ENCODE results near the gene ARSA. TPM values are rescaled to one million over a fixed set of nuclear protein-coding genes. Genes with fewer than 3 reads are reported as not detected.

Gene ARSA
- total RNA-seq (2021): 10.3 and 11.0 TPM in 2 replicates
- long read RNA-seq, transcript ARSA-201 (8 exons, 2,050 nt): major isoform, 10 of 25 reads
- long read RNA-seq, partial matches to known transcripts: 1 of 25 reads
- long read RNA-seq, other reads (novel, unspliced or antisense): 9 of 25 reads

GRCh38 chr22:50627642-50628542, at the start of gene ARSA:
TSS of gene ARSA (minus strand) at chr22:50628152. CDS start at chr22:50627779, 373 bp downstream.
- no peaks in the 10 kb centered on the region for H3K79me2 ChIP-seq (ENCODE audit: insufficient read depth, low read length)
- H3K4me2 ChIP-seq (ENCODE audit: insufficient read depth, insufficient read length, low read length): peak within 1 kb of the TSS; percentile 81
- H2BK5ac ChIP-seq (ENCODE audit: insufficient read length, low read length): no peak within 1 kb of the TSS
- no peak within 1 kb of the TSS for H4K91ac ChIP-seq (ENCODE audit: insufficient read length, low read depth, low read length)
- peaks cover 4% of the 10 kb centered on the region; the same call in 1 of the 2 replicates for H3K27me3 ChIP-seq (ENCODE audit: insufficient read depth, low read length)
- H4K20me1 ChIP-seq (ENCODE audit: control insufficient read depth, insufficient read depth, insufficient read length): peaks cover 2% of the 10 kb centered on the region
- peaks cover 5% of the 10 kb centered on the region; the same call in 1 of the 2 replicates for H3K4me1 ChIP-seq (ENCODE audit: insufficient read depth, low read length)
- H2BK12ac ChIP-seq (ENCODE audit: insufficient read length, low read depth, low read length): no peak within 1 kb of the TSS
- no CpG with 5 or more reads among the region's 88 CpGs for WGBS (ENCODE audit: extremely low coverage, insufficient read length, low lambda C conversion rate)
- Mint-ChIP-seq H3K9me3 (no peaks in the 10 kb centered on the region), H3K36me3 (ENCODE audit: insufficient read depth in 1 of 3, low read depth in 3 of 3) (peaks cover 0 to 3% (median 0%) of the 10 kb centered on the region in 3 experiments; a peak in 2 of 7 replicates), H3K4me3 (peak within 1 kb of the TSS; percentile 74 to 91), H3K27me3 (ENCODE audit: low read depth) (peaks cover 28% of the 10 kb centered on the region), H3K27ac (no peak within 1 kb of the TSS; a peak in 1 of 7 replicates), H3K4me1 (peaks cover 7 to 8% of the 10 kb centered on the region in 2 experiments)
- H3K9me3 ChIP-seq (ENCODE audit: control insufficient read depth, low read depth, low read length): no peaks in the 10 kb centered on the region
- H4K8ac ChIP-seq (replicated peaks; ENCODE audit: insufficient read length, low read depth, low read length): no peak within 1 kb of the TSS
- H3K14ac ChIP-seq (ENCODE audit: insufficient read depth, low read length): peak within 1 kb of the TSS; percentile 38; the same call in 1 of the 2 replicates
- no peak within 1 kb of the TSS for H3K23ac ChIP-seq (ENCODE audit: insufficient read length, low read depth, low read length)
- H3K23me2 ChIP-seq (ENCODE audit: insufficient read length, low read depth, low read length, poor library complexity, severe bottlenecking): peaks cover 18% of the 10 kb centered on the region
- H2AFZ ChIP-seq (ENCODE audit: low read length): no peak within 1 kb of the TSS
- no peaks in the 10 kb centered on the region for H3K79me1 ChIP-seq (ENCODE audit: insufficient read depth, low read depth, low read length, poor library complexity, severe bottlenecking)
- H3K27ac ChIP-seq (ENCODE audit: insufficient read length, low read depth, low read length): no peak within 1 kb of the TSS
- peak; percentile 50; the same call in 2 of the 3 replicates for TF ChIP-seq CTCF (conservative IDR thresholded peaks at IDR 0.05)
- no peak within 1 kb of the TSS for H2AK5ac ChIP-seq (ENCODE audit: insufficient read length, low read length)
- H2BK120ac ChIP-seq (ENCODE audit: low read depth, low read length, poor library complexity, severe bottlenecking): no peak within 1 kb of the TSS
- H3K18ac ChIP-seq (ENCODE audit: insufficient read length, low read depth, low read length): no peak within 1 kb of the TSS
- H3K56ac ChIP-seq (ENCODE audit: insufficient read length, low read depth, low read length): no peak within 1 kb of the TSS
- peak within 1 kb of the TSS; percentile 40 for H3K9ac ChIP-seq (ENCODE audit: extremely low read depth, insufficient read length, low read length)
- H4K5ac ChIP-seq (ENCODE audit: insufficient read length, low read depth, low read length): no peak within 1 kb of the TSS
- H3K4ac ChIP-seq (ENCODE audit: low read depth, low read length): no peak within 1 kb of the TSS
- H2BK20ac ChIP-seq (ENCODE audit: low read depth, low read length, poor library complexity, severe bottlenecking): no peak within 1 kb of the TSS
- no peak within 1 kb of the TSS; the same call in 1 of the 2 replicates for H2BK15ac ChIP-seq (ENCODE audit: low read depth, low read length)
- H3T11ph ChIP-seq (ENCODE audit: low read length): no peak within 1 kb of the TSS
- DNase-seq: peak; percentile 86

Data from H9 (cell line).